GM18499 (cell line): ENCODE results near the gene LCMT1.
"Not testable (repeated sequence)": the region's sequence is repeated elsewhere in the genome, so short reads cannot be mapped to it uniquely, and the experiment has no call there.

ENCODE experiments used
- ATAC-seq: cut with Tn5 transposase; IDR thresholded peaks from one replicate; pipeline ENCODE4 v1.9.1; 2021; ENCODE audit warnings: moderate number of reproducible peaks; ENCODE audit not compliant: insufficient read depth, unreplicated experiment

LCMT1 gene

GRCh38 chr16:25093208-25094061 lies 18.1 kb upstream of the LCMT1 start:
- ATAC-seq = peak; percentile 67

GRCh38 chr16:25094596-25094995 lies 16.9 kb upstream of the LCMT1 start:
- no peak for ATAC-seq

- no peak for ATAC-seq
Measured at GRCh38 chr16:25095636-25096035, 15.9 kb upstream of the LCMT1 start.

- ATAC-seq = no peak
Measured at GRCh38 chr16:25097276-25097975, 14.1 kb upstream of the LCMT1 start.

- no peak for ATAC-seq
Measured at GRCh38 chr16:25100511-25100910, 11.0 kb upstream of the LCMT1 start.

- no peak for ATAC-seq
Measured at GRCh38 chr16:25106567-25107465, 4.7 kb upstream of the LCMT1 start.

- no peak for ATAC-seq
Measured at GRCh38 chr16:25107466-25107792, 4.1 kb upstream of the LCMT1 start.

- ATAC-seq = no peak
Measured at GRCh38 chr16:25108054-25108453, 3.5 kb upstream of the LCMT1 start.

- no peak for ATAC-seq
Measured at GRCh38 chr16:25109643-25110042, 1.9 kb upstream of the LCMT1 start.

GRCh38 chr16:25110387-25110947 lies 1.1 kb upstream of the LCMT1 start:
- no peak for ATAC-seq

- no peak for ATAC-seq
Measured at GRCh38 chr16:25114121-25114520, 2.6 kb downstream of the LCMT1 start.

- no peak for ATAC-seq
Measured at GRCh38 chr16:25118851-25119578, 7.5 kb downstream of the LCMT1 start.

- ATAC-seq = no peak
Measured at GRCh38 chr16:25121824-25122600, 10.5 kb downstream of the LCMT1 start.

- ATAC-seq = no peak
Measured at GRCh38 chr16:25124503-25124902, 13.0 kb downstream of the LCMT1 start.

GRCh38 chr16:25126086-25126666 lies 14.6 kb downstream of the LCMT1 start:
- ATAC-seq = not testable (repeated sequence)

- ATAC-seq = no peak
Measured at GRCh38 chr16:25126820-25127232, 15.3 kb downstream of the LCMT1 start.

GRCh38 chr16:25132751-25133150 lies 21.2 kb downstream of the LCMT1 start:
- ATAC-seq = not testable (repeated sequence)

- ATAC-seq = no peak
Measured at GRCh38 chr16:25134166-25134700, 22.7 kb downstream of the LCMT1 start.
